HG03159 (cell line): Measurements from ENCODE around the gene FOXB2.
"Not testable (repeated sequence)": the region's sequence is repeated elsewhere in the genome, so short reads cannot be mapped to it uniquely, and the experiment has no call there.

Experiments
- ATAC-seq: cut with Tn5 transposase; IDR thresholded peaks from one replicate; pipeline ENCODE4 v1.9.1; 2021; ENCODE audit warnings: mild to moderate bottlenecking, moderate library complexity; ENCODE audit not compliant: unreplicated experiment

Gene FOXB2

GRCh38 chr9:77019236-77019925, at the start of gene FOXB2:
Gene FOXB2 (plus strand): TSS chr9:77019655. CDS start chr9:77019655, 0 bp downstream.
- no peak for ATAC-seq

- ATAC-seq, result no peak
These were observed 49.7 kb upstream of the FOXB2 start for GRCh38 chr9:76969716-76970115.

GRCh38 chr9:76978831-76979230, 40.6 kb upstream of the FOXB2 start:
- not testable (repeated sequence) for ATAC-seq

- no peak for ATAC-seq
These were observed 38.9 kb upstream of the FOXB2 start for GRCh38 chr9:76980566-76980965.

GRCh38 chr9:76984486-76984885, 35.0 kb upstream of the FOXB2 start:
- ATAC-seq, result no peak

GRCh38 chr9:76985581-76985980, 33.9 kb upstream of the FOXB2 start:
- no peak for ATAC-seq

GRCh38 chr9:76987594-76988200, 31.8 kb upstream of the FOXB2 start:
- no peak for ATAC-seq

- no peak for ATAC-seq
These were observed 30.5 kb upstream of the FOXB2 start for GRCh38 chr9:76988941-76989340.

- ATAC-seq, result no peak
These were observed 30.0 kb upstream of the FOXB2 start for GRCh38 chr9:76989501-76989900.

GRCh38 chr9:76996700-76997099, 22.8 kb upstream of the FOXB2 start:
- ATAC-seq, result no peak

GRCh38 chr9:76999261-76999660, 20.2 kb upstream of the FOXB2 start:
- ATAC-seq, result no peak

- no peak for ATAC-seq
These were observed 19.1 kb upstream of the FOXB2 start for GRCh38 chr9:77000330-77000729.

GRCh38 chr9:77003366-77003765, 16.1 kb upstream of the FOXB2 start:
- no peak for ATAC-seq

- ATAC-seq, result no peak
These were observed 14.2 kb upstream of the FOXB2 start for GRCh38 chr9:77005216-77005615.

GRCh38 chr9:77010527-77010926, 8.9 kb upstream of the FOXB2 start:
- ATAC-seq, result no peak

- peak; percentile 71 for ATAC-seq
These were observed 7.3 kb upstream of the FOXB2 start for GRCh38 chr9:77011973-77012821.

- no peak for ATAC-seq
These were observed 6.1 kb upstream of the FOXB2 start for GRCh38 chr9:77013206-77013931.

GRCh38 chr9:77013932-77014596, 5.4 kb upstream of the FOXB2 start:
- no peak for ATAC-seq

- no peak for ATAC-seq
These were observed 4.7 kb upstream of the FOXB2 start for GRCh38 chr9:77014597-77015263.
